Right lobe of liver (tissue), 4 donors: ENCODE measurements around the gene PRMT7.

Experiments
- POLR2A ChIP-seq: fragments of 450-650 bp; IDR thresholded peaks from one replicate; pipeline ENCODE4 v1.6.1; 2017; ENCODE audit warnings: antibody characterized with exemption, mild to moderate bottlenecking
- TF ChIP-seq, protein P1 (sequence below), 4 donors: fragments of 200-600 bp in 3 of 4; fragments of 450-650 bp in 1 of 4; IDR thresholded peaks; one replicate each; pipeline versions ENCODE4 v1.5.1 to v1.8.0; 2016 to 2022; ENCODE audit warnings: antibody characterized with exemption in 4 of 4, mild to moderate bottlenecking in 2 of 4
- donor health status: DM: no; HTN: no; CAD: no.
- donor health status: DM: no; HTN: no; CAD: no.
- donor health status: DM: no; HTN: yes; CAD: no.

DNA sequence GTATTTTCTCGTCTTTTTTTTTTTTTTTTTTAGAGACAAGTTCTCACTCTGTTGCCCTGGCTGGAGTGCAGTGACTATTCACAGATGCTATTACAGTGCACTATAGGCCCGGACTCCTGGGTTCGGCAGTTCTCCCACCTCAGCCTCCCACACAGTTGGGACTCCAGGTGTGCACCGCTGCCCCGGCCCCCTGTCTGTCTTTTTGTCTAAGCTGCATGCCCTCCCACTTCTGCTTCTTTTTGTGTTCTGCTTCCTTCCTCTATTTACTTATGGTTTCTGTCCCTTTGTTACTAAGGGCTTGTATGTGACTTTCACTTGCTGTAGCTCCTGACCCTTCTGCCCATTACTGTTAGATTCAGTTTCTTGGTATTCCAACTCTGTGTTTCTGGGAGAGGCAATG is 26.0 kb upstream of the PRMT7 start:
- TF ChIP-seq, protein P1, sequence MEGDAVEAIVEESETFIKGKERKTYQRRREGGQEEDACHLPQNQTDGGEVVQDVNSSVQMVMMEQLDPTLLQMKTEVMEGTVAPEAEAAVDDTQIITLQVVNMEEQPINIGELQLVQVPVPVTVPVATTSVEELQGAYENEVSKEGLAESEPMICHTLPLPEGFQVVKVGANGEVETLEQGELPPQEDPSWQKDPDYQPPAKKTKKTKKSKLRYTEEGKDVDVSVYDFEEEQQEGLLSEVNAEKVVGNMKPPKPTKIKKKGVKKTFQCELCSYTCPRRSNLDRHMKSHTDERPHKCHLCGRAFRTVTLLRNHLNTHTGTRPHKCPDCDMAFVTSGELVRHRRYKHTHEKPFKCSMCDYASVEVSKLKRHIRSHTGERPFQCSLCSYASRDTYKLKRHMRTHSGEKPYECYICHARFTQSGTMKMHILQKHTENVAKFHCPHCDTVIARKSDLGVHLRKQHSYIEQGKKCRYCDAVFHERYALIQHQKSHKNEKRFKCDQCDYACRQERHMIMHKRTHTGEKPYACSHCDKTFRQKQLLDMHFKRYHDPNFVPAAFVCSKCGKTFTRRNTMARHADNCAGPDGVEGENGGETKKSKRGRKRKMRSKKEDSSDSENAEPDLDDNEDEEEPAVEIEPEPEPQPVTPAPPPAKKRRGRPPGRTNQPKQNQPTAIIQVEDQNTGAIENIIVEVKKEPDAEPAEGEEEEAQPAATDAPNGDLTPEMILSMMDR (IDR thresholded peaks at IDR 0.05), result no peak
- TF ChIP-seq POLR2A, result no peak
